GM23338 (cell line): ENCODE measurements around the gene CAST. TPM values are rescaled to one million over a fixed set of nuclear protein-coding genes. Genes with fewer than 3 reads are reported as not detected.

Experiments used
- ATAC-seq: fragments of 200-7000 bp; cut with Tn5 transposase; 3 replicates; pipeline ENCODE4 v1.9.1; 2020
- DNase-seq: peaks from one replicate; pipeline ENCODE4 v3.0.0-alpha.2; 2015; ENCODE audit warnings: low spot score
- H2AFZ ChIP-seq: fragments of 200-600 bp; sonication (generic); 2 replicates; pipeline ENCODE4 v1.8.0; 2016; ENCODE audit warnings: antibody characterized with exemption, mild to moderate bottlenecking, moderate library complexity
- H3F3A ChIP-seq: fragments of 200-600 bp; sonication (generic); replicated peaks from 2 replicates; pipeline ENCODE4 v1.8.0; 2017; ENCODE audit warnings: antibody characterized with exemption, mixed run types, low read depth
- H3K27ac ChIP-seq: fragments of 200-600 bp; sonication (generic); 2 replicates; pipeline ENCODE4 v1.6.1; 2016; ENCODE audit warnings: low read depth
- H3K27me3 ChIP-seq: fragments of 200-600 bp; sonication (generic); 2 replicates; pipeline ENCODE4 v1.8.0; 2016; ENCODE audit warnings: mild to moderate bottlenecking, mixed run types, moderate library complexity; ENCODE audit not compliant: insufficient read depth
- H3K36me3 ChIP-seq: fragments of 200-600 bp; sonication (generic); 2 replicates; pipeline ENCODE4 v1.8.0; 2016; ENCODE audit warnings: mild to moderate bottlenecking; ENCODE audit not compliant: insufficient read depth
- H3K4me1 ChIP-seq: fragments of 200-600 bp; sonication (generic); 2 replicates; pipeline ENCODE4 v1.8.0; 2016; ENCODE audit warnings: mild to moderate bottlenecking, moderate library complexity; ENCODE audit not compliant: insufficient read depth
- H3K4me2 ChIP-seq: fragments of 200-600 bp; sonication (generic); 2 replicates; pipeline ENCODE4 v1.7.1; 2017; ENCODE audit warnings: mixed run types
- H3K4me3 ChIP-seq: fragments of 200-600 bp; sonication (generic); 2 replicates; pipeline ENCODE4 v1.6.1; 2016; ENCODE audit warnings: mixed run types
- H3K79me2 ChIP-seq: fragments of 200-600 bp; sonication (generic); replicated peaks from 2 replicates; pipeline ENCODE4 v1.8.0; 2017; ENCODE audit warnings: mild to moderate bottlenecking; ENCODE audit not compliant: insufficient read depth
- H3K9me2 ChIP-seq: fragments of 200-600 bp; sonication (generic); 2 replicates; pipeline ENCODE4 v1.8.0; 2017; ENCODE audit not compliant: insufficient read depth
- H4K20me1 ChIP-seq: fragments of 200-600 bp; sonication (generic); replicated peaks from 2 replicates; pipeline ENCODE4 v1.8.0; 2017; ENCODE audit warnings: mild to moderate bottlenecking; ENCODE audit not compliant: insufficient read depth
- H3K27ac Mint-ChIP-seq: 2 replicates; pipeline ENCODE4 v1.8.0; 2020; ENCODE audit warnings: inconsistent platforms, mild to moderate bottlenecking, moderate library complexity, mixed read lengths
- H3K27me3 Mint-ChIP-seq: 3 replicates; pipeline ENCODE4 v1.8.0; 2022; ENCODE audit warnings: low read depth, mild to moderate bottlenecking, moderate library complexity, mixed read lengths, inconsistent platforms; ENCODE audit not compliant: insufficient read depth, poor library complexity
- H3K36me3 Mint-ChIP-seq: 3 replicates; pipeline ENCODE4 v1.8.0; 2021; ENCODE audit warnings: low read depth, mild to moderate bottlenecking, inconsistent platforms, moderate library complexity, mixed read lengths
- H3K4me1 Mint-ChIP-seq: 3 replicates; pipeline ENCODE4 v1.8.0; 2020; ENCODE audit warnings: mild to moderate bottlenecking, inconsistent platforms, mixed read lengths
- H3K4me3 Mint-ChIP-seq: 3 replicates; pipeline ENCODE4 v1.8.0; 2021; ENCODE audit warnings: moderate library complexity, mild to moderate bottlenecking, inconsistent platforms, mixed read lengths
- H3K9me3 Mint-ChIP-seq: 3 replicates; pipeline ENCODE4 v1.8.0; 2020; ENCODE audit warnings: moderate library complexity, mild to moderate bottlenecking, inconsistent platforms, mixed read lengths
- CREB1 ChIP-seq: fragments of 250-450 bp; sonication (Bioruptor Pico); IDR thresholded peaks from 2 replicates; pipeline ENCODE4 v1.5.0; 2020; ENCODE audit warnings: low read depth, mild to moderate bottlenecking, moderate library complexity
- CTCF ChIP-seq, 2 experiments: fragments of 200-600 bp in 1 of 2; sonication (generic) in 1 of 2; conservative IDR thresholded peaks; 2 replicates each; pipeline versions ENCODE4 v1.5.1 to v1.6.1; 2016 to 2017; ENCODE audit warnings: antibody characterized with exemption in 2 of 2, low read depth in 2 of 2, mild to moderate bottlenecking in 2 of 2, moderate library complexity in 1 of 2
- ETS1 ChIP-seq: IDR thresholded peaks from 2 replicates; pipeline ENCODE4 v1.6.1; 2016; ENCODE audit warnings: antibody characterized with exemption
- EZH2 ChIP-seq: fragments of 200-600 bp; sonication (generic); IDR thresholded peaks from one replicate; pipeline ENCODE4 v1.8.0; 2017; ENCODE audit warnings: antibody characterized with exemption, mild to moderate bottlenecking, low read depth; ENCODE audit not compliant: unreplicated experiment
- EZH2phosphoT487 ChIP-seq: fragments of 200-600 bp; sonication (generic); IDR thresholded peaks from one replicate; pipeline ENCODE4 v1.8.1; 2018; ENCODE audit warnings: antibody characterized with exemption; ENCODE audit not compliant: unreplicated experiment
- JUNB ChIP-seq: IDR thresholded peaks from one replicate; pipeline ENCODE4 v1.6.1; 2016; ENCODE audit warnings: antibody characterized with exemption; ENCODE audit not compliant: unreplicated experiment
- NANOG ChIP-seq: IDR thresholded peaks from 2 replicates; pipeline ENCODE4 v1.6.1; 2016; ENCODE audit warnings: antibody characterized with exemption, borderline replicate concordance
- POLR2AphosphoS5 ChIP-seq: IDR thresholded peaks from 2 replicates; pipeline ENCODE4 v1.6.1; 2016; ENCODE audit warnings: antibody characterized with exemption, low read depth
- STAT1 ChIP-seq: IDR thresholded peaks from one replicate; pipeline ENCODE4 v1.6.1; 2016; ENCODE audit warnings: antibody characterized with exemption; ENCODE audit not compliant: unreplicated experiment
- ZNF114 ChIP-seq: fragments of 250-450 bp; sonication (Bioruptor Pico); IDR thresholded peaks from 2 replicates; pipeline ENCODE4 v1.5.0; 2020; ENCODE audit warnings: mild to moderate bottlenecking, moderate library complexity
- ZNF462 ChIP-seq: fragments of 250-450 bp; sonication (Bioruptor Pico); IDR thresholded peaks from 2 replicates; pipeline ENCODE4 v1.5.0; 2020; ENCODE audit warnings: mild to moderate bottlenecking, moderate library complexity
- polyA plus RNA-seq: library from polyadenylated mRNA; unstranded; fragments of >200 nt; fragmentation: Nextera tagmentation; extraction: Ambion mirVana; gene quantifications from 2 replicates; pipeline ENCODE4 v1.2.1, GENCODE V29; 2016
- total RNA-seq: library from RNA; depleted of rRNA; stranded (reverse); fragments of >200 nt; shearing (Covaris generic); gene quantifications from 2 replicates; pipeline ENCODE4 v1.2.3, GENCODE V29; 2014

The CAST gene
- total and polyA plus RNA-seq, 2 experiments from 2014 or later = 37.9 to 57.7 TPM

- Histone ChIP-seq H3K36me3 (no peaks in the 10 kb centered on the region; the same call in 1 of the 2 replicates), H3K4me2 (no peak overlapping the region), H3K4me3 (no peak overlapping the region), H3F3A (no peaks in the 10 kb centered on the region), H4K20me1 (0 out of 2 replicates have a peak, but pooled peaks cover 2% of the 10 kb centered on the region), H2AFZ (no peak overlapping the region), H3K9me2 (no peaks in the 10 kb centered on the region), H3K79me2 (no peaks in the 10 kb centered on the region), H3K27me3 (no peaks in the 10 kb centered on the region), H3K4me1 (no peaks in the 10 kb centered on the region), H3K27ac (no peak overlapping the region)
- H3K36me3 Mint-ChIP-seq = peaks cover 4% of the 10 kb centered on the region; the same call in 1 of the 3 replicates
- no peak for DNase-seq
- H3K27me3 Mint-ChIP-seq = no peaks in the 10 kb centered on the region
- no peak overlapping the region for H3K4me3 Mint-ChIP-seq
- no peak overlapping the region for H3K27ac Mint-ChIP-seq
- no peaks in the 10 kb centered on the region for H3K4me1 Mint-ChIP-seq
- TF ChIP-seq JUNB (no peak), EZH2 (no peak), ZNF114 (CRISPR knock-in tag) (no peak), STAT1 (no peak), CREB1 (CRISPR knock-in tag) (no peak)
- no peak for ATAC-seq
- no peaks in the 10 kb centered on the region for H3K9me3 Mint-ChIP-seq
Observed at GRCh38 chr5:96756985-96757384, 94.8 kb downstream of the CAST start.

GRCh38 chr5:96758621-96759020 lies 96.4 kb downstream of the CAST start:
- Mint-ChIP-seq H3K27me3 (no peaks in the 10 kb centered on the region), H3K4me1 (no peaks in the 10 kb centered on the region), H3K36me3 (peaks cover 4% of the 10 kb centered on the region; the same call in 1 of the 3 replicates), H3K27ac (no peak overlapping the region), H3K4me3 (no peak overlapping the region), H3K9me3 (no peaks in the 10 kb centered on the region)
- no peak overlapping the region for H3K4me3 ChIP-seq
- H4K20me1 ChIP-seq = 0 out of 2 replicates have a peak, but pooled peaks cover 2% of the 10 kb centered on the region
- H3K4me1 ChIP-seq = no peaks in the 10 kb centered on the region
- no peaks in the 10 kb centered on the region for H3F3A ChIP-seq
- H3K27ac ChIP-seq = no peak overlapping the region
- DNase-seq (no peak), ATAC-seq (no peak)
- no peak overlapping the region for H3K4me2 ChIP-seq
- no peaks in the 10 kb centered on the region; the same call in 1 of the 2 replicates for H3K36me3 ChIP-seq
- no peaks in the 10 kb centered on the region for H3K9me2 ChIP-seq
- no peak overlapping the region for H2AFZ ChIP-seq
- H3K79me2 ChIP-seq = no peaks in the 10 kb centered on the region
- H3K27me3 ChIP-seq = no peaks in the 10 kb centered on the region
- TF ChIP-seq NANOG (no peak), POLR2AphosphoS5 (no peak), EZH2phosphoT487 (no peak), ETS1 (no peak), JUNB (no peak), ZNF462 (CRISPR knock-in tag) (no peak), CTCF (conservative IDR thresholded peaks at IDR 0.05; ENCODE audit: low read depth in 2 of 2) (no peak), STAT1 (no peak)
